Activated CD8-positive, alpha-beta T cell treated with anti-CD3 and anti-CD28 coated beads, Interleukin-2, amount 10 ng/mL, durations not matched to agents 7 days and 5 days (primary cell): Measurements from ENCODE around the gene MEF2D. TPM values are rescaled to one million over a fixed set of nuclear protein-coding genes. Genes with fewer than 3 reads are reported as not detected.

Experiments used
- ATAC-seq: fragments of 150-1000 bp; cut with Tn5 transposase; one replicate; pipeline ENCODE4 v1.10.0; 2021; ENCODE audit warnings: moderate library complexity
- CTCF ChIA-PET: fragments of 350-600 bp; sonication (Branson Sonifier 250); formaldehyde crosslinking; loops from one replicate; lab custom pipeline; 2021; ENCODE audit warnings: antibody characterized with exemption; lab: Charles Lee
- POLR2A ChIA-PET: fragments of 350-600 bp; sonication (Branson Sonifier 250); formaldehyde crosslinking; loops from one replicate; lab custom pipeline; 2021; ENCODE audit warnings: antibody characterized with exemption; lab: Charles Lee
- DNase-seq: peaks from one replicate; pipeline ENCODE4 v3.0.0-alpha.2; 2020
- H3K27ac Mint-ChIP-seq: one replicate; pipeline ENCODE4 v1.8.0; 2021; ENCODE audit warnings: mild to moderate bottlenecking, mixed read lengths
- H3K27me3 Mint-ChIP-seq: one replicate; pipeline ENCODE4 v1.8.0; 2021; ENCODE audit warnings: low read depth, mixed read lengths
- H3K36me3 Mint-ChIP-seq: one replicate; pipeline ENCODE4 v1.8.0; 2021; ENCODE audit warnings: low read depth, mixed read lengths
- H3K4me1 Mint-ChIP-seq: one replicate; pipeline ENCODE4 v1.8.0; 2021; ENCODE audit warnings: low read depth, mixed read lengths
- H3K4me3 Mint-ChIP-seq: one replicate; pipeline ENCODE4 v1.8.0; 2021; ENCODE audit warnings: mild to moderate bottlenecking, mixed read lengths
- H3K9me3 Mint-ChIP-seq: one replicate; pipeline ENCODE4 v1.8.0; 2022; ENCODE audit warnings: mixed read lengths; ENCODE audit not compliant: insufficient read depth
- total RNA-seq, 2 experiments: library from RNA; stranded (reverse); gene quantifications; one replicate each; pipeline ENCODE4 v1.2.3, GENCODE V29; 2021

The MEF2D gene
- total RNA-seq, 2 experiments from 2014 or later, result 34.8 to 40.1 TPM

DNA sequence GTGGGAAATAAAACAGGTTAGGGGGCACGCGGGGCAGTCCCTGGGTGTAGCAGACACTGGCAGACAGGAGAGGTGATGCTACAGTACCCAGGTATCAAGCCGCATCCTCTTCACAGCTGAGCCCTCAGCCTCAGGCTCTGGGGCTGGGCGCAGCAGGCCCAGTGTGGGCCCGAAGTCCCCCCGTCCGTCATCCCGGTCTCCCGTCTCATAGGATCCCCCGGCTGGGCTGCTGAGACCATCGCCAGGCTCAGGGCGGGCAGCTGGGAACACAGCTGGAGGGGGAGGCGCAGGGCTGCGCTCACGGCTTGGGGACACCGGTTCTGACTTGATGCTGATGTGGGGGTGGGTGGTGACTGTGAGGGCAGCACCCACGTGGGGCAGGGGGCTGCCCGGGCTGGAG, 32.7 kb downstream of the MEF2D start:
- no peaks in the 10 kb centered on the region for H3K27me3 Mint-ChIP-seq
- H3K9me3 Mint-ChIP-seq, result no peaks in the 10 kb centered on the region
- CTCF ChIA-PET, result no interaction called here
- H3K4me3 Mint-ChIP-seq, result no peak overlapping the region
- POLR2A ChIA-PET, result no interaction called here
- DNase-seq, result no peak
- H3K36me3 Mint-ChIP-seq, result peaks cover 38% of the 10 kb centered on the region
- H3K4me1 Mint-ChIP-seq, result peaks cover 12% of the 10 kb centered on the region
- no peak for ATAC-seq
- peak overlapping the region; percentile 61 for H3K27ac Mint-ChIP-seq

DNA sequence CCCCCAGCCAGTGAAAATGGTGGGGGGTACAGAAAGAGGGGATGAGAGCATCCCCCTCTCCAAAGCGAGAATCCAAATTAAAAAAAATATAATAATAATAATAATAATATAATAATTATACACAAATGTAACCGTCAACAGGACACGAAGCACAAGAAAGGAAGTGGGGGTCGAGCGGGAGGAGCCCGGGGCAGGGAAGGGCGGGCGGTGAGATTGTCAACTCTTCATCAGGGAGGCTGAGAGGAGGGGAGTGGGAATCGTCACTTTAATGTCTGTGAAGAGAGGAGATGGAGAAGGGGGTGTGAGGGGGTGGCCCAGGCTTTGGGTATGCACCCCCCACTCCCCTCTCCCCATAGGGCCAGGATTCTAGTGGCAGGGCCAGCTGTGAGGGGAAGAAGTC, 33.2 kb downstream of the MEF2D start:
- Mint-ChIP-seq H3K9me3 (no peaks in the 10 kb centered on the region), H3K27me3 (no peaks in the 10 kb centered on the region), H3K4me1 (peaks cover 12% of the 10 kb centered on the region), H3K4me3 (no peak overlapping the region), H3K27ac (no peak overlapping the region), H3K36me3 (peaks cover 38% of the 10 kb centered on the region)
- ChIA-PET POLR2A (no interaction called here), CTCF (interaction anchor here (1.0 to 2.7 kb wide), 2 partner anchors 82 to 141 kb away, joined by 3 to 12 read pairs; no protein-coding TSS in a partner anchor)
- DNase-seq, result no peak
- ATAC-seq, result no peak

GRCh38 chr1:156465747-156466365, 34.7 kb downstream of the MEF2D start:
- no peak for ATAC-seq
- Mint-ChIP-seq H3K9me3 (no peaks in the 10 kb centered on the region), H3K27me3 (no peaks in the 10 kb centered on the region), H3K36me3 (peaks cover 26% of the 10 kb centered on the region), H3K4me1 (peaks cover 12% of the 10 kb centered on the region), H3K27ac (no peak overlapping the region), H3K4me3 (no peak overlapping the region)
- DNase-seq, result no peak
- ChIA-PET CTCF (interaction anchor here (0.8 to 2.7 kb wide), 6 partner anchors 9 to 143 kb away, joined by 3 to 12 read pairs (median 4); no protein-coding TSS in a partner anchor), POLR2A (no interaction called here)

DNA sequence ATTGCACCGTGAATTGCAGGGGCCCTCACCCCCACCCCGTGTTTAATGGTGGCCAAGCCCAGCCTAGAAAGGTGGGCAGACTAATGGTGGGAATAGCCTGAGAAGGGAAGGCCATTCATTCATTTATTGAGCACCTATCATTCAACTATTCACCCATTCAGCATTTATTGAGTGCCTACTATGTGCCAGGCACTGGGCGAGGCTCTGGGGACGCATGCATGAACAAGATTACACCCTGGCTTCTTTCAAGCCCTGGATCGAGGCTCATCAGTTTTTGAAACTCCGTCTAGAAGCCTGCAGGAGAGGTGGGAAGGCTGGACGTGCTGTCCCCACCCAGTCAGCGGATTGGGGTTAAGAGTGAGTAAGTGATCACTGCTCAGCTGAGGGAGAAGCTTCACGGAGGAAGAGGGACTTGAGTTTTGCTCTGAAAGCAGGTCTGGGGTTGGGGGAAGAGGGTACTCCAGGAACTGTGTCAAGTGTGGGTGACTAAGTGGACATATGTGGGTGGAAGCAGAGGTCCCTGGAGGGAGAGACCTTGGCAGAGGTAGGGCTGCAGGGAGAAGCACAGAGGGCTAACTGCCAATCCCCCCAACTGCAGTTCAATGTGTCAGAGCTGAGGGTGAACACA, 35.6 kb downstream of the MEF2D start:
- ChIA-PET POLR2A (no interaction called here), CTCF (interaction anchor here (0.8 to 2.7 kb wide), 3 partner anchors 36 to 143 kb away, joined by 3 to 12 read pairs (median 4); no protein-coding TSS in a partner anchor)
- ATAC-seq, result no peak
- Mint-ChIP-seq H3K27ac (peak overlapping the region; percentile 8), H3K4me1 (peaks cover 12% of the 10 kb centered on the region), H3K36me3 (peaks cover 26% of the 10 kb centered on the region), H3K4me3 (no peak overlapping the region), H3K9me3 (no peaks in the 10 kb centered on the region), H3K27me3 (no peaks in the 10 kb centered on the region)
- no peak for DNase-seq

- ChIA-PET CTCF (interaction anchor here (2.7 kb wide), 1 partner anchor 144 kb away, joined by 12 read pairs; no protein-coding TSS in a partner anchor), POLR2A (no interaction called here)
- H3K27ac Mint-ChIP-seq, result no peak overlapping the region
- H3K9me3 Mint-ChIP-seq, result no peaks in the 10 kb centered on the region
- H3K4me1 Mint-ChIP-seq, result peaks cover 12% of the 10 kb centered on the region
- H3K27me3 Mint-ChIP-seq, result no peaks in the 10 kb centered on the region
- H3K36me3 Mint-ChIP-seq, result peaks cover 23% of the 10 kb centered on the region
- ATAC-seq, result no peak
- H3K4me3 Mint-ChIP-seq, result no peak overlapping the region
- DNase-seq, result no peak
These were observed 36.2 kb downstream of the MEF2D start for GRCh38 chr1:156464335-156464734.

GRCh38 chr1:156463874-156464273, 36.7 kb downstream of the MEF2D start:
- H3K9me3 Mint-ChIP-seq, result no peaks in the 10 kb centered on the region
- ATAC-seq, result no peak
- H3K27ac Mint-ChIP-seq, result no peak overlapping the region
- H3K27me3 Mint-ChIP-seq, result no peaks in the 10 kb centered on the region
- peaks cover 10% of the 10 kb centered on the region for H3K4me1 Mint-ChIP-seq
- H3K36me3 Mint-ChIP-seq, result peaks cover 21% of the 10 kb centered on the region
- no peak overlapping the region for H3K4me3 Mint-ChIP-seq
- CTCF ChIA-PET, result no interaction called here
- POLR2A ChIA-PET, result no interaction called here
- no peak for DNase-seq

- H3K4me1 Mint-ChIP-seq, result peaks cover 7% of the 10 kb centered on the region
- no peak for DNase-seq
- H3K9me3 Mint-ChIP-seq, result no peaks in the 10 kb centered on the region
- no peaks in the 10 kb centered on the region for H3K27me3 Mint-ChIP-seq
- no peak overlapping the region for H3K4me3 Mint-ChIP-seq
- ChIA-PET CTCF (no interaction called here), POLR2A (no interaction called here)
- H3K36me3 Mint-ChIP-seq, result peaks cover 17% of the 10 kb centered on the region
- ATAC-seq, result peak; percentile 18
- no peak overlapping the region for H3K27ac Mint-ChIP-seq
These were observed 37.4 kb downstream of the MEF2D start for GRCh38 chr1:156462954-156463795.

GRCh38 chr1:156461781-156462647, 38.6 kb downstream of the MEF2D start:
- peak overlapping the region; percentile 8 for H3K27ac Mint-ChIP-seq
- H3K4me3 Mint-ChIP-seq, result no peak overlapping the region
- ChIA-PET POLR2A (interaction anchor here (0.7 kb wide), 1 partner anchor 162 kb away, joined by 4 read pairs; no protein-coding TSS in a partner anchor), CTCF (interaction anchor here (1.0 to 3.1 kb wide), 4 partner anchors 9 to 76 kb away, joined by 3 to 12 read pairs (median 8); no protein-coding TSS in a partner anchor)
- H3K36me3 Mint-ChIP-seq, result peaks cover 15% of the 10 kb centered on the region
- peaks cover 16% of the 10 kb centered on the region for H3K4me1 Mint-ChIP-seq
- ATAC-seq, result no peak
- no peaks in the 10 kb centered on the region for H3K27me3 Mint-ChIP-seq
- no peak for DNase-seq
- no peaks in the 10 kb centered on the region for H3K9me3 Mint-ChIP-seq

DNA sequence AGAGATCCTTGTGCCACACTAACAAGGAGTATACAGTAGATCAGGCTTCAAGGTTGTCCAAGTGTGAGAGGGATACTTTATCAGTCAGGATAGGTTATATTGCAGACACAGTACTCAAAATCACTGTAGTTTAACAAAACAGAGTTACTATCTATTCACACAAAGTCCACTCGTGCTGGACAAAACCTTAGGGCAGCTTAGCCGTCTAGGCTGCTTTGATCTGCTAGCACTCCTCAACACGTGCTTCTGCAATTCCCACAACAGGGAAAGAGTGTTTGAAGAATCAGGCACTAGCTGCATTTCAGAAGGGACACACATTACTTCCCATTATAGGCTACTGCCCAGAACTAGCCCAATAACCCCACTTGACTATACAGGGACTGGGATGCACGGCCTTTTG, 39.5 kb downstream of the MEF2D start:
- CTCF ChIA-PET, result interaction anchor here (0.6 to 3.1 kb wide), 6 partner anchors 10 to 147 kb away, joined by 3 to 12 read pairs (median 4); no protein-coding TSS in a partner anchor

GRCh38 chr1:156460525-156460924, 40.0 kb downstream of the MEF2D start:
- Mint-ChIP-seq H3K4me1 (peaks cover 25% of the 10 kb centered on the region), H3K9me3 (no peaks in the 10 kb centered on the region), H3K4me3 (no peak overlapping the region), H3K27ac (no peak overlapping the region), H3K36me3 (peaks cover 6% of the 10 kb centered on the region), H3K27me3 (peaks cover under 1% of the 10 kb centered on the region)
- DNase-seq, result no peak
- ChIA-PET POLR2A (no interaction called here), CTCF (interaction anchor here (0.6 to 3.1 kb wide), 6 partner anchors 10 to 148 kb away, joined by 3 to 12 read pairs (median 4); no protein-coding TSS in a partner anchor)
- ATAC-seq, result no peak

More for the DNA sequence above, 39.5 kb downstream of the MEF2D start:
- Mint-ChIP-seq H3K36me3 (peaks cover 9% of the 10 kb centered on the region), H3K4me3 (no peak overlapping the region), H3K4me1 (peaks cover 25% of the 10 kb centered on the region), H3K27me3 (no peaks in the 10 kb centered on the region), H3K27ac (no peak overlapping the region), H3K9me3 (no peaks in the 10 kb centered on the region)
- POLR2A ChIA-PET, result no interaction called here
- no peak for ATAC-seq
- DNase-seq, result no peak

DNA sequence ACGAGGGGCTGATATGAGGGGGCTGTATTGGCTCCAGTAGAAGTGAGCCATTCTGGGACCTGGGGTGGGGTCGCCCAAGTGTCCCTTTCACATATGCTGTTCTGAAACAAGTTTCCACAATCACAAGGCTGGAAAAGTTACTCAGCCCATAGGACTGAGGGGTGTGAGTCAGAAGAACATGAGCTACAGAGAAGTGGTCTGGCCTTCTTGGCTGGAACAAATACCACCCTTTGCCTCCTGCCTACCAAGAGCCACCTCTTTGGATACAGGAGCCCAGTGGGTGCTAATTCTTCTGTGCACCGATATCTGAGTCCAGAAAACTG, 42.4 kb downstream of the MEF2D start:
- POLR2A ChIA-PET, result interaction anchor here (1.0 to 1.4 kb wide), 3 partner anchors 38 to 103 kb away, joined by 3 to 7 read pairs (median 4); no protein-coding TSS in a partner anchor

More for the DNA sequence above, 42.4 kb downstream of the MEF2D start:
- Mint-ChIP-seq H3K27ac (peak overlapping the region; percentile 59), H3K4me3 (no peak overlapping the region), H3K36me3 (peaks cover 2% of the 10 kb centered on the region), H3K4me1 (peaks cover 18% of the 10 kb centered on the region), H3K27me3 (peaks cover 9% of the 10 kb centered on the region), H3K9me3 (no peaks in the 10 kb centered on the region)
- DNase-seq (no peak), ATAC-seq (no peak)
- CTCF ChIA-PET, result interaction anchor here (1.1 to 3.3 kb wide), 7 partner anchors 12 to 166 kb away, joined by 4 to 39 read pairs (median 13); partner anchors contain the start of gene MEF2D
